AG09309 (cell line): Measurements from ENCODE around the gene CDYL2.

Source experiments
- DNase-seq: peaks from one replicate; pipeline ENCODE4 v3.0.0-alpha.2; 2010; ENCODE audit warnings: low read depth
- H3K4me3 ChIP-seq: 2 replicates; pipeline ENCODE4 v1.5.1; 2011; ENCODE audit warnings: mild to moderate bottlenecking, low read depth, low read length, moderate library complexity; ENCODE audit not compliant: control insufficient read depth
- TF ChIP-seq, protein P1 (sequence below): IDR thresholded peaks from 2 replicates; pipeline ENCODE4 v1.5.1; 2011; ENCODE audit warnings: mild to moderate bottlenecking, low read depth, low read length, inconsistent platforms; ENCODE audit not compliant: insufficient read depth, control insufficient read depth; ENCODE audit errors: missing control alignments

Gene CDYL2

DNA sequence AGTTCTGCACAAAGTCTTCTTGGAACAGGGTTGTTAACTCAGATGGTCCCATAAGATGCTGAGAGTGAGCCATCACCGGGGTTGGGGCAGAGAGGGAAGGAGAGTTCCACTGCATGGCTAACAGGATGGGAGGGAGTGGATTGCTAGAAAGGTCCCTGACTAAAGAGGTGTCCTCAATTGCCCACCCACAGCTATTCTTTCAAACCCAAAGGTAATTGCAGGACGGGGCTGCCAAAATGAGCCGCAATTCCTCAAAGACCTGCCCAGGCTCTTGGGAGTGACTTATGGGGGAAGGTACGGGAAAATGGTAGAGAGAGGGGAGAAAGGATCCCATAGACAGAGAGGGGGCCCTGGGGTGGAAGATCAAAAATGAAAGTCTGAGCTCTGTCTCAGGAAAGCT is 203.2 kb downstream of the CDYL2 start:
- no peak overlapping the region for H3K4me3 ChIP-seq
- DNase-seq = no peak
- TF ChIP-seq, protein P1, sequence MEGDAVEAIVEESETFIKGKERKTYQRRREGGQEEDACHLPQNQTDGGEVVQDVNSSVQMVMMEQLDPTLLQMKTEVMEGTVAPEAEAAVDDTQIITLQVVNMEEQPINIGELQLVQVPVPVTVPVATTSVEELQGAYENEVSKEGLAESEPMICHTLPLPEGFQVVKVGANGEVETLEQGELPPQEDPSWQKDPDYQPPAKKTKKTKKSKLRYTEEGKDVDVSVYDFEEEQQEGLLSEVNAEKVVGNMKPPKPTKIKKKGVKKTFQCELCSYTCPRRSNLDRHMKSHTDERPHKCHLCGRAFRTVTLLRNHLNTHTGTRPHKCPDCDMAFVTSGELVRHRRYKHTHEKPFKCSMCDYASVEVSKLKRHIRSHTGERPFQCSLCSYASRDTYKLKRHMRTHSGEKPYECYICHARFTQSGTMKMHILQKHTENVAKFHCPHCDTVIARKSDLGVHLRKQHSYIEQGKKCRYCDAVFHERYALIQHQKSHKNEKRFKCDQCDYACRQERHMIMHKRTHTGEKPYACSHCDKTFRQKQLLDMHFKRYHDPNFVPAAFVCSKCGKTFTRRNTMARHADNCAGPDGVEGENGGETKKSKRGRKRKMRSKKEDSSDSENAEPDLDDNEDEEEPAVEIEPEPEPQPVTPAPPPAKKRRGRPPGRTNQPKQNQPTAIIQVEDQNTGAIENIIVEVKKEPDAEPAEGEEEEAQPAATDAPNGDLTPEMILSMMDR = no peak

DNA sequence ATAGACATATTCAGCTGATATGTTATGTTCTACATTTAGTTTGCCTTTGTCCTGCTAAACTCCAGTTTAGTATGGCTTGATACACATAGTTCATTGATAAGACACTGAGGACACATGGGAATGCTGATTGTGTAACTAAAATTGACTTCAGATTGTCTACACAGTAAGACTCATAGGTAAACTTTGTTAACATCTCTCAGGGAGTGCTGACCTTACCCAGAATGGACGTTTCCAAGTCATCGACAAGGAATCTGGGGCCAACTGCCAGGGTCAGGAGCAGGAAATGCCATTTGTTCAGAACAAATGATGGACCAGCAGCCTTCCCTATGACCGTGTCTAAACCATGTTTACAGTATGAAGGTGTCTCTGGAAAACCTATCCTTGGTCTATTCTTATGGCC is 204.9 kb downstream of the CDYL2 start:
- TF ChIP-seq, protein P1 = no peak
- DNase-seq = no peak
- no peak overlapping the region for H3K4me3 ChIP-seq

DNA sequence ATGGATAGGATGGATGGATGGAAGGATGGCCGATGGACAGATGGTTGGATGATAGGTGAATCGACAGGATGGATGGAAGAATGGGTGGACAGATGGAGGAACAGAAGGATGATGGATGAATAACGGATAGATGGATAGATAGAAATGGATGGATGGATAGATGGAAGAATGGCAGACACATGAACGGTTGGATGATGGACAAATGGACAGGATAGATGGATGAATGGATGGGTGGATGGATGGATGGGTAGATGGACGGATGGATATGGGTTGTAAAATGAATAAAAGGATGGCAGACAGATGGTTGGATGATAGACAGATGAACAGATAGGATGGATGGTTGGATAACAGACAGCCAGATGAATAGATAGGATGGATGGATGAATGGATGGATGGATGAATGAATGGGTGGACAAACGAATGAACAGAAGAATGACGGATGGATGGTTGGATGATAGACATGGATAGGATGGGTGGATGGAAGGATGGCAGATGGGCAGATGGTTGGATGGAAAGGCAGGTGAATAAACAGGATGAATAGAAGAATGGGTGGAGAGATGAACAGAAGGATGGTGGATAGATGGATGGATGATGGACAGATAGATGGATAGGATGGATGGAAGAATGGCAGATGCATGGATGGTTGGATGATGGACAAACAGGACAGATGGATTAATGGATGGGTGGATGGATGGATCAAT is 207.7 kb downstream of the CDYL2 start:
- H3K4me3 ChIP-seq = no peak overlapping the region
- DNase-seq = no peak
- TF ChIP-seq, protein P1 = no peak

DNA sequence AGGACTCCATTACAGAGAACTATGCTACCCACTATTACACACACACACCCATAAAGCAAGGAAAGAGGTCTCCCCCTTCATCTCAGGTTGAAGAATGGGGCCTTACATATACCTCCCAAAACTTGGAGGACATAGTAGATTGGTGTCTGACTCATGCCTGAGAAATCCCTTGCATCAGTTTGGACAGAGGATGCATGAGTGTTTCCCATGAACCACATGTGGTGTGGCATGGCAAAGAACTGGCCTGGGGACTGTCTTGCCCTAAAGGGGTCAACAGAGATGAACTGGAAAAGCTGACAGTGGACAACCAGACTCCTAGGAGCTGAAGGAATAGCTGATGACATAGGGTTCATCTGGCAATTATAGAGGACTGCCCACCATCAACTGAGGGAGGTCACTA is 209.6 kb downstream of the CDYL2 start:
- no peak for DNase-seq
- TF ChIP-seq, protein P1 = no peak
- H3K4me3 ChIP-seq = no peak overlapping the region

- no peak overlapping the region for H3K4me3 ChIP-seq
- TF ChIP-seq, protein P1 = no peak
- no peak for DNase-seq
These were observed 212.1 kb downstream of the CDYL2 start for GRCh38 chr16:80592273-80592672.

DNA sequence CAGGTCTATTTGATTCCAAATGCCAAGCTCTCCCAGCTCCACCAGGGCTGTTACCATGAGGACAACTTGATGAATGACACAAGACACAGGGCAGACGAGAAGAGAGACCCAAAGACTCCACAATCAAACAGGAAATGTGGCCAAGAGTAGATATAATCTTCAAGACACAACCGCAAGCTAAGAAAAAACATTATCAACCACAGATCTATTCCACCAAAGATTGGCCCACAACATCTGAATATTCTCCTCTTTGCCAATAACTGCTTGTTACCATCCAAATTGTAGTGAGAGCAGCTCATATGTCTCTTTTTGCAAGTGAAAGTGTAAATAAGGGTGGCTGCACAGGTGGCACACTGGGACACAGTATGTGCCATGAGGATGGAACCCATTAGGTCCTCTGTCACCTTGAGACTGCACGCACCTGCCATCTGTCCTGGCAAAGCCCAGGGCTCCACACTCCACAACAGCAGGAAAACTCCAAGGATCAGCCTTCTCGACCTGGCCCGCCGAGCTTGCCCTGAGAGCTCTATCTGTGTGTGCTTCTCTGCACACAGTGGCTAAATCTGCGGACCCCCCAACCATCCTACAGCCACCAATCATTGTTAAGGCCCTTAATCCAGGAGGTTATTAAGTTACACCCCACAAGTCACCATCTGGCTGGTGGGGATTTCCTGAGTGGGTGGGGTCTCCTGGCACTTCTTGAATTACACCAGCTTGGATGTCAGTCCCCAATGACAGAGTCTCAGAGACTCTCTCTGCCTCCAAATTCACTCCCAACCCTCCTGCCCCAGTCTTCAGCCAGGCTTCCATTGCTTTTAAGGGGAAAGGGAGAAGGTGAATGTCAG is 213.1 kb downstream of the CDYL2 start:
- H3K4me3 ChIP-seq = no peak overlapping the region
- DNase-seq = no peak
- TF ChIP-seq, protein P1 = no peak
